PC-9 (cell line): ENCODE results near the gene CPED1. TPM values are rescaled to one million over a fixed set of nuclear protein-coding genes. Genes with fewer than 3 reads are reported as not detected.

Source experiments
- BruUV-seq: library from RNA; stranded (reverse); fragments of 400-500 nt; replicated peaks from 2 replicates; lab custom pipeline; 2021; lab: Mats Ljungman, UMichigan
- CTCF ChIA-PET: fragments of 300-600 bp; sonication (Branson Sonifier 250); formaldehyde crosslinking; loops from one replicate; lab custom pipeline; 2022; ENCODE audit warnings: antibody characterized with exemption; lab: Charles Lee
- POLR2A ChIA-PET: fragments of 300-600 bp; sonication (Branson Sonifier 250); formaldehyde crosslinking; loops from one replicate; lab custom pipeline; 2022; ENCODE audit warnings: antibody characterized with exemption; ENCODE audit not compliant: unreplicated experiment; lab: Charles Lee
- DNase-seq, 2 experiments: peaks; one replicate each; pipeline versions ENCODE4 v3.0.0 to v3.0.0-alpha.2; 2015 to 2022; ENCODE audit warnings: mixed read lengths in 1 of 2
- H2AFZ ChIP-seq: fragments of 200-600 bp; sonication (generic); 2 replicates; pipeline ENCODE4 v1.8.1; 2017; ENCODE audit warnings: antibody characterized with exemption
- H3F3A ChIP-seq: fragments of 200-600 bp; sonication (generic); 2 replicates; pipeline ENCODE4 v1.8.1; 2017; ENCODE audit warnings: antibody characterized with exemption, mild to moderate bottlenecking, low read depth; ENCODE audit not compliant: insufficient read depth
- H3K27ac ChIP-seq: fragments of 200-600 bp; sonication (generic); 2 replicates; pipeline ENCODE4 v1.6.1; 2016; ENCODE audit warnings: mixed run types
- H3K27me3 ChIP-seq: fragments of 200-600 bp; sonication (generic); 2 replicates; pipeline ENCODE4 v1.6.1; 2016; ENCODE audit warnings: low read depth, mixed run types; ENCODE audit not compliant: insufficient read depth
- H3K36me3 ChIP-seq: fragments of 200-600 bp; sonication (generic); 2 replicates; pipeline ENCODE4 v1.6.1; 2016; ENCODE audit warnings: low read depth, mixed run types
- H3K4me1 ChIP-seq: fragments of 200-600 bp; sonication (generic); replicated peaks from 2 replicates; pipeline ENCODE4 v1.6.1; 2016; ENCODE audit warnings: mixed run types; ENCODE audit not compliant: insufficient read depth
- H3K4me2 ChIP-seq: fragments of 200-600 bp; sonication (generic); 2 replicates; pipeline ENCODE4 v1.6.1; 2017; ENCODE audit warnings: mixed run types
- H3K4me3 ChIP-seq: fragments of 200-600 bp; sonication (generic); 2 replicates; pipeline ENCODE4 v1.6.1; 2016; ENCODE audit warnings: mixed run types
- H3K79me2 ChIP-seq: fragments of 200-600 bp; sonication (generic); 2 replicates; pipeline ENCODE4 v1.6.1; 2017; ENCODE audit warnings: low read depth, mixed run types
- H3K9me2 ChIP-seq: fragments of 200-600 bp; sonication (generic); 2 replicates; pipeline ENCODE4 v1.8.1; 2017; ENCODE audit warnings: mild to moderate bottlenecking; ENCODE audit not compliant: insufficient read depth
- H3K9me3 ChIP-seq: fragments of 200-600 bp; sonication (generic); 2 replicates; pipeline ENCODE4 v1.8.1; 2016; ENCODE audit warnings: low read depth; ENCODE audit not compliant: insufficient read depth
- H4K20me1 ChIP-seq: fragments of 200-600 bp; sonication (generic); 2 replicates; pipeline ENCODE4 v1.8.1; 2017; ENCODE audit not compliant: insufficient read depth
- EZH2 ChIP-seq: fragments of 200-600 bp; sonication (generic); IDR thresholded peaks from 2 replicates; pipeline ENCODE4 v1.8.0; 2017; ENCODE audit warnings: antibody characterized with exemption, low read depth
- intact Hi-C: fragments of 100-400 bp; cut with micrococcal nuclease; formaldehyde crosslinking; loops from one replicate; pipeline ENCODE4 v1.10.0; 2022; ENCODE audit not compliant: unreplicated experiment
- total RNA-seq: library from RNA; stranded (reverse); gene quantifications from 2 replicates; pipeline ENCODE4 v1.2.3, GENCODE V29; 2021
- TF ChIP-seq, protein P1 (sequence below): fragments of 200-600 bp; sonication (generic); conservative IDR thresholded peaks from 2 replicates; pipeline ENCODE4 v1.6.1; 2017; ENCODE audit warnings: mixed run types, antibody characterized with exemption, mild to moderate bottlenecking, moderate library complexity

CPED1 gene
- total RNA-seq, 1 experiment from 2014 or later, result 2.4 TPM

DNA sequence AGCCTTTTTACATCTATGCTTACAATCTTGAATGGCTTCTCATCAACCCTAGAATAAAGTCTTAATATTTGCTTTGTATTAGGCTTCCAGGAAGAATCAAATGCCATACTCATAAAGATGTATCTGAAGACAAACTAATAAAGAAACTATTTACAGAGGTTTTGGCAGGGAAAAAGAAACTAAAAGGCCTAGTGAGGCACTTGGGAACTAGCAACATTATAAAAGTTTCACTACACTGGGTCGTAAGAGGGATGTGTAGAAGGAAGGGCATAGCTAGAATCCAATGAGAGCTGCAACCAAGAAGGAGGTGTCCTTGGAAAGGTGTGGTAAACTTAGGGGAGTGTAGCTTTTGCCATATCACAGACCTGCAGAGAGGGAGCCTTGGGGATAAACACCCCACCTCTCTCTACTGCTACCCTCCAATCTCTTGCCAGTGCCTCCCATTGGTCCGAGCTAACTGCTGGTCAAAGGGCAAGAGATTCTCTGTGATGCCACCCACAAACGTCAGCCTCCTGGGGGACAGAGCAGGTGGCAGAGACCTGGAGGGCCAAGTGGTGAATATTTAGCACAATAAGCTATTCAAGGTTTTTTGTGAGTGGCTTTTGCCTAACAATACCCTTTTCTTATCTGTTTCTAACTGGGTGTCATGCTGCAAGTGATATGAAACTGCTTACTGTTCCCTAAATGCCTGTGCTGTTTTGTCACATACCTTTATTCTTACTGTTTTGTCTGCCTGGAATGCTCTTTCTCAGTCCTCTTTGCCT is 60.7 kb downstream of the CPED1 start:
- Histone ChIP-seq H3K4me2 (no peak overlapping the region), H3K4me3 (no peak overlapping the region), H3K27me3 (no peaks in the 10 kb centered on the region), H2AFZ (no peak overlapping the region), H3K79me2 (no peaks in the 10 kb centered on the region), H3K9me3 (no peaks in the 10 kb centered on the region; the same call in 1 of the 2 replicates), H3K36me3 (no peaks in the 10 kb centered on the region), H3K4me1 (no peaks in the 10 kb centered on the region), H3K9me2 (no peaks in the 10 kb centered on the region), H3K27ac (no peak overlapping the region), H3F3A (no peaks in the 10 kb centered on the region; the same call in 1 of the 2 replicates), H4K20me1 (no peaks in the 10 kb centered on the region)
- TF ChIP-seq, protein P1, sequence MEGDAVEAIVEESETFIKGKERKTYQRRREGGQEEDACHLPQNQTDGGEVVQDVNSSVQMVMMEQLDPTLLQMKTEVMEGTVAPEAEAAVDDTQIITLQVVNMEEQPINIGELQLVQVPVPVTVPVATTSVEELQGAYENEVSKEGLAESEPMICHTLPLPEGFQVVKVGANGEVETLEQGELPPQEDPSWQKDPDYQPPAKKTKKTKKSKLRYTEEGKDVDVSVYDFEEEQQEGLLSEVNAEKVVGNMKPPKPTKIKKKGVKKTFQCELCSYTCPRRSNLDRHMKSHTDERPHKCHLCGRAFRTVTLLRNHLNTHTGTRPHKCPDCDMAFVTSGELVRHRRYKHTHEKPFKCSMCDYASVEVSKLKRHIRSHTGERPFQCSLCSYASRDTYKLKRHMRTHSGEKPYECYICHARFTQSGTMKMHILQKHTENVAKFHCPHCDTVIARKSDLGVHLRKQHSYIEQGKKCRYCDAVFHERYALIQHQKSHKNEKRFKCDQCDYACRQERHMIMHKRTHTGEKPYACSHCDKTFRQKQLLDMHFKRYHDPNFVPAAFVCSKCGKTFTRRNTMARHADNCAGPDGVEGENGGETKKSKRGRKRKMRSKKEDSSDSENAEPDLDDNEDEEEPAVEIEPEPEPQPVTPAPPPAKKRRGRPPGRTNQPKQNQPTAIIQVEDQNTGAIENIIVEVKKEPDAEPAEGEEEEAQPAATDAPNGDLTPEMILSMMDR, result no peak
- no peak for TF ChIP-seq EZH2
- CTCF ChIA-PET, result no interaction called here
- intact Hi-C loops, result no loop called here
- DNase-seq, result no peak
- no TSS peak for BruUV-seq
- POLR2A ChIA-PET, result no interaction called here

- Histone ChIP-seq H3K79me2 (no peaks in the 10 kb centered on the region), H3F3A (no peaks in the 10 kb centered on the region; the same call in 1 of the 2 replicates), H3K27me3 (no peaks in the 10 kb centered on the region), H3K4me1 (no peaks in the 10 kb centered on the region), H3K4me3 (no peak overlapping the region), H3K27ac (no peak overlapping the region), H2AFZ (no peak overlapping the region), H3K36me3 (no peaks in the 10 kb centered on the region), H3K4me2 (no peak overlapping the region), H3K9me2 (no peaks in the 10 kb centered on the region), H3K9me3 (no peaks in the 10 kb centered on the region; the same call in 1 of the 2 replicates), H4K20me1 (no peaks in the 10 kb centered on the region)
- intact Hi-C loops, result no loop called here
- POLR2A ChIA-PET, result no interaction called here
- no peak for DNase-seq
- CTCF ChIA-PET, result no interaction called here
- TF ChIP-seq, protein P1, result no peak
- TF ChIP-seq EZH2, result no peak
- no TSS peak for BruUV-seq
These were observed 61.4 kb downstream of the CPED1 start for GRCh38 chr7:121049897-121050296.

- POLR2A ChIA-PET, result no interaction called here
- Histone ChIP-seq H2AFZ (no peak overlapping the region; the same call in 1 of the 2 replicates), H3K27ac (no peak overlapping the region), H3K36me3 (no peaks in the 10 kb centered on the region), H3K4me3 (no peak overlapping the region), H3K9me2 (no peaks in the 10 kb centered on the region), H3K27me3 (no peaks in the 10 kb centered on the region), H3K79me2 (no peaks in the 10 kb centered on the region), H3K9me3 (no peaks in the 10 kb centered on the region), H3K4me1 (no peaks in the 10 kb centered on the region), H3F3A (no peaks in the 10 kb centered on the region), H4K20me1 (no peaks in the 10 kb centered on the region), H3K4me2 (no peak overlapping the region)
- no peak for DNase-seq
- intact Hi-C loops, result no loop called here
- no TSS peak for BruUV-seq
- CTCF ChIA-PET, result interaction anchor here (0.6 kb wide), 1 partner anchor 256 kb away, joined by 3 read pairs; no protein-coding TSS in a partner anchor
- TF ChIP-seq EZH2, result no peak
- TF ChIP-seq, protein P1, result no peak
These were observed 64.7 kb downstream of the CPED1 start for GRCh38 chr7:121053219-121053618.
